ENCODE results near the gene SLC49A3.
"Not testable (repeated sequence)": the region's sequence is repeated elsewhere in the genome, so short reads cannot be mapped to it uniquely, and the experiment has no call there.

SLC49A3 gene

GRCh38 chr4:722169-722725 lies 33.3 kb upstream of the SLC49A3 start:
- DNase-seq (ENCODE audit: low read depth in 2 of 2): no peak

- no peak for DNase-seq (ENCODE audit: low read depth in 2 of 2)
These were observed 32.6 kb upstream of the SLC49A3 start for GRCh38 chr4:721261-722168.

GRCh38 chr4:720111-720860 lies 31.3 kb upstream of the SLC49A3 start:
- no peak for DNase-seq (ENCODE audit: low read depth in 2 of 2)

DNA sequence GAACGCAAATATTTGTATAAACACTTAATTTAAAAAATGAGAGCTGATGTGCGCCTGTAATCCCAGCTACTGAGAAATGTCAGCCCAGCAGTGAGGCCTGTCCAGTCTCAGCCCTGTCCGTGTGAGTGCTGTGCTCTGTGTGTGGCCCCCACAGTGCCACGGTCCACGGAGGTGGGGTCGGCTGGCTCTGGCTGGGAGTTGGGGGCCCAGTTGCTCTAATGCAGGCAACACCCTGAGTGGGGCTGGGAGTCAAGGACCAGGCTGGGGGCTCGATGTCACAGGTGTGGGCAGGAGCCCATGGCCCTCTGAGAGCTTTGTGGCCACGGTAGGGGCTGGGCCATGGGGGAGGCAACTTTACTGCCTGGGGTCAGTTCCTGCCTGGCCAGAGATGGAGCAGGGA lies 29.5 kb upstream of the SLC49A3 start:
- no peak for DNase-seq (ENCODE audit: low read depth in 2 of 2)

GRCh38 chr4:717601-718320 lies 28.8 kb upstream of the SLC49A3 start:
- no peak for DNase-seq (ENCODE audit: low read depth in 2 of 2)

DNA sequence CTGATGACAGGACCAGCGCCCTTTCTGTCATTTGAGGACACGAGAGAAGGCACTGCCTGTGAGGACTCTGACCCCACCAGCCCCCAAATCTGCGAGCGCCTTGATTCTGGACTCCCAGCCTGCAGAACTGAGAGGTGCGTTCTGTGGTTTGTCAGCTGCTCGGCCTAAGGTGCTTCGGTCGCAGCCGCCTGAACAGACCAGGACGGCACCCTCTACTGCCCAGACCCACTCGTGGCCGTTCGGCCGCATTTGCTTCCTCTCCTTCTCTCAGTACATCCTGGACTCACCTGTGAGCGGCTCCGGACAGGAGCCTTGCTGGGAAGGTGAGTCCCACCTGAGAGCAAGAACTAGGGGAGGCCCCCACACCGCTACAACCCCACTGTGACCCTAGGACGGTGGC lies 25.1 kb upstream of the SLC49A3 start:
- DNase-seq (ENCODE audit: low read depth in 2 of 2): no peak

- no peak for DNase-seq (ENCODE audit: low read depth in 2 of 2)
These were observed 24.1 kb upstream of the SLC49A3 start for GRCh38 chr4:712916-713632.

- no peak for DNase-seq (ENCODE audit: low read depth in 2 of 2)
These were observed 23.1 kb upstream of the SLC49A3 start for GRCh38 chr4:712093-712492.

- no peak for DNase-seq (ENCODE audit: low read depth in 2 of 2)
These were observed 22.0 kb upstream of the SLC49A3 start for GRCh38 chr4:710916-711315.

GRCh38 chr4:710116-710515 lies 21.2 kb upstream of the SLC49A3 start:
- DNase-seq (ENCODE audit: low read depth in 2 of 2): no peak

DNA sequence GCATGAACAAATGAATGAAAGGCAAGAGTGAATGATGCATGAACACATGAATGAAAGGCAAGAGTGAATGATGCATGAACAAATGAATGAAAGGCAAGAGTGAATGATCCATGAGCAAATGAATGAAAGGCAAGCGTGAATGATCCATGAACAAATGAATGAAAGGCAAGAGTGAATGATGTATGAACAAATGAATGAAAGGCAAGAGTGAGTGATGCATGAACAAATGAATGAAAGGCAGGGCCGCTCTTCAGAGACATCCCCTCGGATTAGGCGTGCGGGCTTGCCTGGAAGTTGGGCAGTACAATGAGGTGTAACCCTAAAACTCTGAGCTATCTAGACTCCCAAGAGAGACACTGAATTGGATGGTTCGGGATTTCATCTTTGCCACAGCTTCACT lies 20.4 kb upstream of the SLC49A3 start:
- DNase-seq (ENCODE audit: low read depth in 2 of 2): no peak

- no peak for DNase-seq (ENCODE audit: low read depth in 2 of 2)
These were observed 19.6 kb upstream of the SLC49A3 start for GRCh38 chr4:708631-708933.

DNA sequence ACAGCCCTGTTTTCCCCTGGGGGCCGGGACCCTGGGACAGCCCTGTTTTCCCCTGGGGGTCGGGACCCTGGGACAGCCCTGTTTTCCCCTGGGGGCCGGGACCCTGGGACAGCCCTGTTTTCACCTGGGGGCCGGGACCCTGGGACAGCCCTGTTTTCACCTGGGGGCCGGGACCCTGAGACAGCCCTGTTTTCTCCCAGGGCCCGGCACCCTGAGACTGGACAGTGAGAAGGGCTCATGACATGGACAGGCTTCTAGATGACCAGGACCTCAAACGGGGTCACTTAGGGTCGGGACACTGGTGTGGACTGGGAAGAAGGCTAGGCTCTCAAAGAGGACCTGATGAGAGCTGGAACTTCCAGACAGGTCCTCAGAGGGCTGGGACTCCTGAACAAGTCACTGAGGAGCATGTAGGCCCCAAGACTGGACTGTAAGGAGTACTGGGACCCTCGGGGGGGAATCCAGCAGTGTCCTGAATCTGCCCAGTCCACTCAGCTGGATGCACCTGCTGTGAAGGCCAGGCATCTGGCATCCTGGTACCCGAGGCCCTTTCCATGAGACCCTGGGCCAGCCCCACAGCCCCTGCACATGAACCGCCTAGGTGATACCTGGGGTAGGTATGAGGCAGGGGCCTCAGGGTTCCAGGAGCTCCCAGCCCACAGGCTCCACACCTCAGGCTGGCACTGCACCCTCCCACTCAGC lies 19.1 kb upstream of the SLC49A3 start:
- no peak for DNase-seq (ENCODE audit: low read depth in 2 of 2)

DNA sequence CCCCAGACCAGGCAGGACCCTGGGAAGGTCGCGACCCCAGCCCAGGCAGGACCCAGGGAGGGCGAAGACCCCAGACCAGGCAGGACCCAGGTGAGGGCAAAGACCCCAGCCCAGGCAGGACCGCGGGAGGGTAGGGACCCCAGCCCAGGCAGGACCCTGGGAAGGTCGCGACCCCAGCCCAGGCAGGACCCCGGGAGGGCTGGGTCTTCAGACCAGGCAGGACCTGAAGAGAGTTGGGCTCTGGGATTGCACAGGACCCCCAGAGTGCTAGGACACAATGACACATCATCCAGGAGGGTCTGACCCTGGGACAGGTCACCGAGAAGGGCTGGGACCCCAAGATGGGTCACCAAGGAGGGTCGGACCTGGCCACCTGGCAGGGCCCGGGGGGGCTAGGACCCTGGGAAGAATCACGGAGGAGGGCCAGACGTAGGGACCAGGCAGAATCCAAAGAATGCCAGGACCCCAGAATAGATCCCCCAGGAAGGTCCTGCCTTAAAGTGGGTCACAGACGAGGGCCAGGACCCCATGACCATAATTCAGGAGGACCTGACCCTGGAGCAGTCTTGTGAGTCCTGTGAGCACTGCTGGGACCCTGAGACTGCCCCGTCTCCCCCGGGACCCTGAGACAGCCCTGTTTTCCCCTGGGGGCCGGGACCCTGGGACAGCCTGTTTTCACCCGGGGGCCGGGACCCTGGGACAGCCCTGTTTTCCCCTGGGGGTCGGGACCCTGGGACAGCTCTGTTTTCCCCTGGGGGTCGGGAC lies 18.1 kb upstream of the SLC49A3 start:
- DNase-seq (ENCODE audit: low read depth in 2 of 2): no peak

- not testable (repeated sequence) for DNase-seq (ENCODE audit: low read depth in 2 of 2)
These were observed 17.2 kb upstream of the SLC49A3 start for GRCh38 chr4:706083-706633.

GRCh38 chr4:705278-706082 lies 16.5 kb upstream of the SLC49A3 start, which contains the start of gene PCGF3:
Gene PCGF3, plus strand, starts transcription at chr4:705832. Its CDS starts 27,849 bp downstream, at chr4:733681.
- DNase-seq (ENCODE audit: low read depth in 2 of 2): peak; percentile 89 to 93

DNA sequence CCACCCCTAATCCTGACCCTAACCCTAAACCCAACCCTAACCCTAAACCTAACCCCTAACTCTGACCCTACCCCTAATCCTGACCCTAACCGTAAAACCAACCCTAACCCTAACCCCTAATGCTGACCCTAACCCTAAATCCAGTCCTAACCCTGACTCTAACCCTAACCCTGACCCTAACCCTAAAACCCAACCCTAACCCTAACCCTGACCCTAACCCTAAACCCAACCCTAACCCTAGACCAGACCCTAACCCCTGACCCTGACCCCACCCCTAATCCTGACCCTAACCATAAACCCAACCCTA lies 16.0 kb upstream of the SLC49A3 start:
- no peak for DNase-seq (ENCODE audit: low read depth in 2 of 2)

DNA sequence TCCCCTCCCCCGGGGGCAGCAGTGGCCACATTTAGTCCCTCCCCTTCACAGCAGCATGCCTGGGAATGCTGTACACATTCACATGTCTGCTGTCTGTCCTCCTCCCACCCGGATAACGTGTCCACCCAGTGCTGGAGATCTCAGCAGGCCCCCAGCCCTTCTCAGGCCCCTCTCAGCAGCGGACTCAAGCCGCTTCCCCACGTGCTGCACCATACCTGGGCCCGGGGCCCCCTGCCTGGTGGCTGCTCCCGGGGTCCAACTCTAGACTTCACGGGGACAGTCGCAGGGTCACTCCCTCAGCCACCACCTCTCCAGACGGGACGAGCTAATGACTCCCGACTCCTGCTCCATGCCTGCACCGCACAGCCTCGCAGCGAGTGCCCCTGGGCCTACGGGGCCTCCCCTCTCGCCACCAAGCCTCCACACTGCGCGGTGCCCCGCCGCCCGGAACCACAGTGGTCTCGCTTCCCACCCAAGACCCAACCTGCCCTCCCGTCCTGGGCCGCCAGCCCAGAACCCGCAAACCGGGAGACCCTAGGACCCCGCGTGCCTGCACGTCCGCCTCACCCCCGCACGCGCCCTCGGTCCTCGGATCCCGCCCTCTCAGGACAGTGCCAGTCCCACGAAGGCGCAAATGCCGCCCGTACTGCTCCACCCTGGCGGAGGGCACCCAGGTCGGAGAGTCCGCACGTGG lies 15.4 kb upstream of the SLC49A3 start:
- DNase-seq (ENCODE audit: low read depth in 2 of 2): no peak

All from stimulated activated CD8-positive, alpha-beta memory T cell treated with anti-CD3 and anti-CD28 coated beads, Interleukin-7, amount 100 ng/mL, for 4 hours (primary cell).